HG02763 (cell line): ENCODE results near the gene FREY1.

Source experiments
- ATAC-seq: cut with Tn5 transposase; IDR thresholded peaks from one replicate; pipeline ENCODE4 v1.9.1; 2021; ENCODE audit warnings: mild to moderate bottlenecking, moderate library complexity; ENCODE audit not compliant: unreplicated experiment

FREY1 gene

DNA sequence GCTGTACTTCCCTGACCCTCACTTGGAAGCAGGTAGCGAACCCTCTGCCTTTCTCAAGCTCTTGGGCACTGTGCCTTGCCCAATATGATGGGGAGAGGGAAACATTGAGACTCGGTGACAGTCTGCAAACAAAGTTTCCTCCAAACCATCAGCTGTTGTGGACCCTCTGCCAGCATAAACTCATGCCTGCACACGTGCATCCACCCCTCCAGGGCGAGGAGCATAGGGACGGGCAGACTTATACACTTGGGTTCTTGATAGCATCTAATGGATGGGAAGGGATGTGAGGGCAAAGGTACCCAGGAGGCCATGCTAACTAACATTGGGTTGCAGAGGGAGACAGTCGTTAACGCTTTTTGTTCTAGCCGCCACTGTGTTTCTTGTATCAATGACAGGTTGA lies 29.9 kb downstream of the FREY1 start:
- ATAC-seq = no peak

DNA sequence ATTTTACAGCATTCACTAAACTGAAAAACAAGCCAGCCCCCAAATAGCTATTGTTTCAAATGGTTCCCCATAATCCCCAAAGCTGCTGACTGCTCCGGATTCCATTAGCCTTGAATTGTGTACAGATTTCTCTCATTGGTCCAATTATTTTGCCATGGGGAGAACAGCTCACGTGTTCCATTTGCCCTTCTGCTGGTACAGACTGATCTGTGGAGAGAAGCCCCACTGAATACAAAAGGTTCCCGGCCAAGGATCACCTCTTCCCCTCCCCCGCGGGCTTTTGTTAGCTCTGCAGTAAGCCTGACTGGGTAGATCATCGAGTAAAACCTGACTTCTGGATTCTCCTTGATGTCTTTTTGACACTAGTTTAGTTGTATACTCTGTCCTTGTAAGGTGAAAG lies 30.7 kb downstream of the FREY1 start:
- no peak for ATAC-seq

DNA sequence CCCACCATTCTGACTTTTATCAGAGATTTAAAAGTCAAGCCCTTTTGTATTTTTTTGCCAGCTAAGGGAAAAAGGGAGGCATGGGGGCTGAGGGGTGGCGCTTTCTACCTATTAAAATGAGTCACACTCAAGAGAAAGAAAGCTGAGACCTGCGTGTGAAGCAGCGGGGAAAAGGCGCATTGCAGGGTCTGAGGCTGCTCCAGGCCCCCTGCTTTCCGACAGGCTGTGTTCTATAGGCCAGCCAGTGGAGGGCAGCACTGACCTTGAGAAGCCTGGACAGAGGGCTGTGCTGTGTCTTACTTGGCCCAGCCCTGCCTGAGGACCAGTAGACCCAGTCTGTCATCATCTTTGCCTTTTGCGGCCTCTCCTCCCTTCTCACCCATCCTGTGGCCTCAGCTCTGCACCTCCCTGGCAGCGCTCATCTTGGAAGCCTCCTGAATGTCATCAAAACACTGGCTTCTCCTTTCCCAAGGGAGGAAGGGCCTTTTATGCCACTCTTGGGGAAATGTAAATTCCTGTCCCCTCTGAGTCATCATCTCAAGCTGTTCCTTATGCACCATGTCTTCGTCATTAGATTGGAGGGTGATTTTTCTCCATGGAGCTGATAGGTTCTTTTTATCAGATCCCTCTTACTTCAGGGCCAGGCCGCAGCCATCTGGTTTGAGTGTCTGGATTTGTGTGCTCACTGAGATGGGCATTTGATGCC lies 34.3 kb downstream of the FREY1 start:
- no peak for ATAC-seq

DNA sequence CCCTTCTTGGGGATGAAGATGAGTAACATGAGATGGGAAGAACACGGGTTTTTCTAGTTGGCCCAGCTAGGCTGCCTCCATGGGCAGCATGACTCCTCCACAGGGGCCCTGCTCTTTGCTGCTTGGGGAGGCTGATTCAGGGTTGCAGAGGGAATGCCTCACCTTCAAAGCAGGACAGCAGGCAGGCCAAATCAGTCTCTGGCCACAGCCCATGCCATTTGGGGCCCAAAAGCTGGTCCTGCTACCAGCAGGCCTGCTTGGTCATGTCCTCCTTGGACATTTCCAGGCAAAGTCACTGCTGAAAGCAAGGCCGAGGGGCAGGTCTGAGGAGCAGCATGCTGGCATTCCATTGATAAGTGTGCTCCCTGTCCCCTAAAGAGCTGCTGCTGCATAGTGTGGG lies 35.4 kb downstream of the FREY1 start:
- ATAC-seq = no peak

DNA sequence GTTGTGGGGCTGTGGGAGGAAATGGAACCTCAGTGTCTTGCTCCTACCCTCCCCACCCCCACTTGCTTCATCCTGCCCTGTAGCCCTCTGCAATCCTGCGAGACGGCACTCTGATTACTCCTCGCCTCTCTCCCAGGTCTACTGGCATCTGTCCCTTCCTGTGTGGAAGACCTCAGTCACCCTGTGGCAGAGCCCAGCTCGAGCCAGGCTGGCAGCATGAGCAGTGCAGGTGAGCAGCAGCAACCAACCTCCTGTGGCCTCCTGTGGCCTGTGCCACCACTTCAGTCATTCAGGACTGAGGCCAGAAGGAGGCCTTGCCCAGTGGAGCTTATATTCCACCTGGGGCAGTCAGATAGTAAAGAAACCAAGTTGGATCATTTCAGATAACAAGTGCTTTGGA lies 36.4 kb downstream of the FREY1 start:
- no peak for ATAC-seq

DNA sequence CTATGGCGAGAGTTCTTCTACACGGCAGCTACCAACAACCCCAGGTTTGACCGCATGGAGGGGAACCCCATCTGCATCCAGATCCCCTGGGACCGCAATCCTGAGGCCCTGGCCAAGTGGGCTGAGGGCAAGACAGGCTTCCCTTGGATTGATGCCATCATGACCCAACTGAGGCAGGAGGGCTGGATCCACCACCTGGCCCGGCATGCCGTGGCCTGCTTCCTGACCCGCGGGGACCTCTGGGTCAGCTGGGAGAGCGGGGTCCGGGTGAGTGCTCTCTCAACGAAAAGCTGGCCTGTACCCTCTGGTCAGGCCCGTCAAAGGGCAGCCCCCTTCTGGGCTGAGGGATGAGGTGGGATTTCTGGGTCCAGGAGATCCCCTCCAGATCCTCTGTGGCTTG lies 37.5 kb downstream of the FREY1 start:
- no peak for ATAC-seq

DNA sequence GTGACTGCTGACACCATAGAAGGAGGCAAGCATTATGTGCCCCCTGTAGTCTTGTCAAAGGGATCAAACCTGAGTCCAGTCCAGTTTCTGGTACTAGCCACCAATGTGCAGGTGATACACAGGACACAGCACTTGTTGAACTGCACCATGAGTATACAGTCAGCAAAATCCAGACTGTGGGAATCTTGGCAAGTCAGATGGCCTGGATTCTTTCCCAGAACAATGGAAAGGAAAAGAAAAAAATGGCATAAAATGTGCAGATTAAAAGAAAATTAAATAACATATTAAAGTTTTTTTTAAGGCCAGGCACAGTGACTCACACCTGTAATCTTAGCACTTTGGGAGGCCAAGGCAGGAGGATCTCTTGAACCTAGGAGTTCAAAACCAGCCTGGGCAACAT lies 43.0 kb downstream of the FREY1 start:
- no peak for ATAC-seq

DNA sequence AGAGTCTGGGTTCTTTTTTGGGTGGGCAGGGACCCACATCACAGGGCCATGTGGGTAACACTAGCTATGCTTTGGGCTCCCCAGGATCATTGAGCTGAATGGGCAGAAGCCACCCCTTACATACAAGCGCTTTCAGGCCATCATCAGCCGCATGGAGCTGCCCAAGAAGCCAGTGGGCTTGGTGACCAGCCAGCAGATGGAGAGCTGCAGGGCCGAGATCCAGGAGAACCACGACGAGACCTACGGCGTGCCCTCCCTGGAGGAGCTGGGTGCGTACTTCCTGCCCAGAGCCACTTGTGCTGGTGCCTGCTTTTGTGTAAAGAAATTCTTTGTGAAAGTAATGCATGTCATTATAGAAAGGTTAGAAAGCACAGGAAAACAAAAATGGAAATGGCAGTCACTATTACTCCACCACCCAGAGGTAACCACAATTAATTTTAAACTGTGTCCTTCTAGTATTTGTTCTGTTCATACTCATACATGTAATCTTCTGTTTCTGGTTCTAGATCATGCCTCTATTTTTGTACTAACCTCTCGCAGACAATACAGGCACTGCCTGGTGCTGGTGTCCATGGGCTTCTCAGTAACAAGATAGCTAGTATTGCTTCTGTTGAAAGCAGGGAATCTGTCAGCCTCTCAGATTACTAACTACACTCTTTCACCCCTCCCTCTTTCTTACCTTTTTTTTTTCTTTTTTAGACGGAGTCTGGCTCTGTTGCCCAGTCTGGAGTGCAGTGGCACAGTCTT lies 46.1 kb downstream of the FREY1 start:
- no peak for ATAC-seq

DNA sequence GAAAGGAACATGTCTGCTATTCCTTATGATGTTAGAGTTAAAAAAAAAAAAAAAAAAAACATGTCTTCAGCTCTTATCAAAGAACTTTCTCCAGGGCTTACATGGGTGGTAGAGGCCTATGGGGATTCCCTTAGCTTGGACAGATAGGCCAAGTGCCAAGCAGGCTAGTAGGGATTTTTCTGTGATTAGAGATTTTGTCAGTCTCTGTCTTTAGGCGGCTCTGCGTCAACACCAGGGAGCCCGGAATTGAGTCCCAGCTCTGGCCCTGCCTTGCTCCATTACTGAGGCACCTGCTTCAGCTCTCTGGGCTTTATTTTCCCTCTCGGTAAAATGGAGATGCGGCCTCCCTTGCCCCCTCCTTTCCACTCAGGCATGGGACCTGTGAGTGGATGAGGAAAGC lies 46.7 kb downstream of the FREY1 start:
- no peak for ATAC-seq

DNA sequence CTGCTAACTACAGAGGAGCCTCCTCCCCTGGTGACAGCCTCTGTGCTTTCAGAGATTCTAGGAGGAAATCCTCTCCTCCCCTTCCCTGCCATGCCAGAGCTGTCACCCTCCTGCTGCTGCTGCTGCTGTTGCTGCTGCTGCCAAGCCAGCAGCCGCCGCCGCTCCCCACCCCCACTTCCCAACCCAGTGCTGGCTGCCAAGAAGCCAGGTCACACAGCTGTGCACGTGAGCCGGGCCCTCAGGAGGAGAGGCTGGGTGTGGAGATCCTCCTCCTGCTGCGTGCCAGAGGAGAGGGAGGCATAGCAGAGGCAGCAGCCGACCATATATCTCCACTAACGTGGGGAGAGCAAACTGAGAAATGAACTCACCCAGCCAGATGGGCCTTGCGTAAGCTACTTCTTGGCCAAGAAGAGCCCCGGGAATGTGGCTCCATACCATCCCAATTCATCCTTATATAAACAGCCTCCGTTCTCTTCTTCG lies 47.4 kb downstream of the FREY1 start:
- ATAC-seq = no peak

DNA sequence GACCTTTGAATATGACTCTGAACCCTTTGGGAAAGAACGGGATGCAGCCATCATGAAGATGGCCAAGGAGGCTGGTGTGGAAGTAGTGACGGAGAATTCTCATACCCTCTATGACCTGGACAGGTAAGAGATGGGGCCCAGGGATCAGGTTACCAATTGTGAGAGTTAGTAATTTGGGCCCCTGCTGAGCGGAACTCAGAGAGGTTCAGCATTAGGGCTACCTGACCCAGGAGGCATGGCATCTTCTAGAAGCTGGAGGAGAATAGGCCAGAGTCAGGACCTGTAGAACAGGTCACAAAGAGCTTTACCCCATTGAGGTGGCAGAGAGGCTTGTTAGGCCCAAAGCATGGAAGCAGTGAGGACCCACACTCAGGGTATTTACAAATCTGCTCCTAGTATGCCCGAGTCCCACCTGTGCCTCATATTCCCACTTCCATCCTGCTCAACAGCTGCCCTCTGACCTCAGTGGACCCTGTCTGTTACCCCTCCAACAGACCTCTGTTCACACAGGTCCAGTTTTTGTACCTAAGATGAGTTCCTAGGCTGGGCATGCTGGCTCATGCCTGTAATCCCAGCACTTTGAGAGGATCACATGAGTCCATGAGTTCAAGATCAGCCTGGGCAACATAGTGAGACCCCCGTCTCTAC lies 48.2 kb downstream of the FREY1 start:
- ATAC-seq = no peak

DNA sequence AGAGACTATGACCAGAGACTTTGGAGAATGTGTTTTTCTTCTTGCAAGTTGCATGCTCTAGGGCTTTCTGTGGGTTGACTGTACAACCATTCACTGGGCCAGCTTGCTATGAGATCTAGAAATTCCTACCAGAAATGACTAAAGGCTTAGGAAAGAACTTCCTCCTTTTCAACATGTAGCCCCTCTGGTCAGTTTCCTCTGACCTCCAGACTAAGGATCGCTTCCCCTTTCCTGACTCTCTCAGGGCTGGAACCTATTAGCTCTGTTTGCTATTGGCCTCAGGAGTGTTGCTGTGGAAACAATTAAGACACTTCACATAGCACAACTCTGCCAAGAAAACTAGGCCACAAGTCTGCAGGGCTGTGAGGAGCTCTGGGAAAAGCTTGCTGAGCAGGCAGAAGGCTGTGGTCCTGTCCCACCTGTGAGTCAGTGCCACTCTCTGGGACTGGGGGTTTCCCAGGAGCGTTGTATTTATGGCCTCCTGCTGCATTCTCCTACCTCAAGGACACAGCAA lies 49.1 kb downstream of the FREY1 start:
- ATAC-seq = no peak
